Measurements from ENCODE around the gene ADAMTSL1.

ADAMTSL1 gene

DNA sequence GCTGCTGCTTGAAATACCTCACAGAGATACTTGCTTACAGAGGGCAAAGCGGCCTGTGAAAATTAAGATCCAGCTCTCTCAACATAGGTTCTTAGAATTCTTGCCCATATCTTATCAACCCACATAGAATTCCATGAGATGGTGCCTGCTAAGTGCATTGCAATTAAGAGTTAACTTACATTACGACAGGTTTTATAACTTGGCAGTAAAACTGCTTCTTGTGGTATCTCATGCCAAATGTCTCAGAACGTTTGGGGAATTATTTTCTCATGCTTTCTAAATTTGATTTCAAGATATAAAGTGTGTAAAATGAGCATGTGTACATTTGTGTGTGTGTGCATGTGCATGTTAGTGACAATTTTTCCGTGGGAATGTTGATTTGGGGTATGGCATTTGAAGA, 297.8 kb downstream of the ADAMTSL1 start:
- DNase-seq (ENCODE audit: low spot score): no peak

DNA sequence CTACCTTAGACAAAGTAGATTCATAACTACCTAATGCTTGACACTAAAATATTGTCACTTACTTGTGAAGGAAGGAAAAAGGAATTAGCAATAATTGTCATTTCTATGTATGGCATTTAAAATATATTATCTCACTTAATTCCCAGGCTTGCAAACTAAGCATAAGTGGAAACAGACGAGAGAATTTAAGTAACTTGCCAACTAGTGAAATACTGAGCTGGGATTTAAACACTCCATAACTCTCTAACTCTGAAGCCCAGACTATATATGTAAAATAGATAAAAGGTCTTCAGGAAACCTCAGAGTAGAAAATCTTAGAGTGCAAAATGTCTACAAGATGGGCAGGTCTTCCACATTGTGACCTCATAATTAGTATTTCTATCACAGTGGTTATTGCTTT, 301.3 kb downstream of the ADAMTSL1 start:
- no peak for DNase-seq (ENCODE audit: low spot score)

DNA sequence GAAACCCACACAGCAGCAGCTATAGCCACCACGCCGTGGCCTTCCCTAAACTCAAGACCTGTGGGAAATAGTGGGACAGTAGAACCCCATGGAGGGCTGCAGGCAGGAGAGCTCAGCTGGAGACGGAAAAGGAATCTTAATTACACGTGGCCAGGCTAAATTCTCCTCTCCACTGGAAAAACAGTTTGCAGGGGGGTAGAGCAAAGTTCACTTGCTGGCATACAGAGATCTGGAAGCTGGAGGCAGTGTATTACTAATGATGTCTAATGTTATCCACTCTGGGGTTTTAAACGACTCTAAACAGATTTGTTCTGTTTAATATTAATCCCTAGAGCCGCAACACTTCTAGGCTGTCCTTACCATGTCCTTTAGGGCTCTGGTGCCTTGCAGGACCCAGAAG, 302.0 kb downstream of the ADAMTSL1 start:
- no peak for DNase-seq (ENCODE audit: low spot score)

DNA sequence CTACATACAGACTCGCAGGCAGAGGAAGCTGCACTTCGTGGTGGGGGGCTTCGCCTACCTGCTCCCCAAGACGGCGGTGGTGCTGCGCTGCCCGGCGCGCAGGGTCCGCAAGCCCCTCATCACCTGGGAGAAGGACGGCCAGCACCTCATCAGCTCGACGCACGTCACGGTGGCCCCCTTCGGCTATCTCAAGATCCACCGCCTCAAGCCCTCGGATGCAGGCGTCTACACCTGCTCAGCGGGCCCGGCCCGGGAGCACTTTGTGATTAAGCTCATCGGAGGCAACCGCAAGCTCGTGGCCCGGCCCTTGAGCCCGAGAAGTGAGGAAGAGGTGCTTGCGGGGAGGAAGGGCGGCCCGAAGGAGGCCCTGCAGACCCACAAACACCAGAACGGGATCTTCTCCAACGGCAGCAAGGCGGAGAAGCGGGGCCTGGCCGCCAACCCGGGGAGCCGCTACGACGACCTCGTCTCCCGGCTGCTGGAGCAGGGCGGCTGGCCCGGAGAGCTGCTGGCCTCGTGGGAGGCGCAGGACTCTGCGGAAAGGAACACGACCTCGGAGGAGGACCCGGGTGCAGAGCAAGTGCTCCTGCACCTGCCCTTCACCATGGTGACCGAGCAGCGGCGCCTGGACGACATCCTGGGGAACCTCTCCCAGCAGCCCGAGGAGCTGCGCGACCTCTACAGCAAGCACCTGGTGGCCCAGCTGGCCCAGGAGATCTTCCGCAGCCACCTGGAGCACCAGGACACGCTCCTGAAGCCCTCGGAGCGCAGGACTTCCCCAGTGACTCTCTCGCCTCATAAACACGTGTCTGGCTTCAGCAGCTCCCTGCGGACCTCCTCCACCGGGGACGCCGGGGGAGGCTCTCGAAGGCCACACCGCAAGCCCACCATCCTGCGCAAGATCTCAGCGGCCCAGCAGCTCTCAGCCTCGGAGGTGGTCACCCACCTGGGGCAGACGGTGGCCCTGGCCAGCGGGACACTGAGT, 303.2 kb downstream of the ADAMTSL1 start:
- no peak for DNase-seq (ENCODE audit: low spot score)

DNA sequence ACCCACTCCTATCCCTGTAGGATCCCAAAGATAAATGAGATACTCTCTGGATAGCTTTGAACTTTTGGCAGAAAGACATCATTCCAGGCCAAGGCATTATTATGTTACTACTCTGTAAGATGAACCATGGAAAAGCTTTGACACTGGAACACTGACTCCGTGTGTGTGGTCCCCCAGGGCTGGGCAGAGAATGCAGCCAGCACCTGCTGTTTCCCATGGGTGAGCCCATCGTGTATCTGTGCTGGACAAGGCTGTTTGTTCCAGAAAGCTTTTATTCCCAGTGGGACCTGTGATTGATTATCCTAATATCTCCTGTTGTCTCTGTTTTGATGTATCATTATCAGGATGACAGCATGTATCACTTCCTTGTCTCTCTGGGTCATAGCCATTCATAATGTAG, 304.2 kb downstream of the ADAMTSL1 start:
- no peak for DNase-seq (ENCODE audit: low spot score)

DNA sequence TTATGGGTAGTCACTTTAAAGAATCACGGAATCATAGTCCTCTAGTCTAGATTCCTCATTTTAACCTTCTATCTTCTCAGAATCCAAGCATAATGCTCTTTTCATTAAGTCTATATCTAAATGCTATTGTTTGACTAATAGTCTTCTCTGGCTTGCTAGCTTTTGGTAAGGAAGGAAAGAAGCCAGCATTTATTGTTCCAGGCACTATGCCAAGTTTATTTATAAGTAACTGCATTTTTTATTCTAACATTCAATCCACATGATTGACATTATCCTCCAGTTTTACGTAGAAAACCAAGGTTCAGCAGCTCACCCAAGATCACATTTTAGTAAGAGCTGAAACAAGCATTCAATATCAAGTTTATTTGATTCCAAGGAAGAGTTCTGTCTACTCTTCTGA, 304.9 kb downstream of the ADAMTSL1 start:
- no peak for DNase-seq (ENCODE audit: low spot score)

DNA sequence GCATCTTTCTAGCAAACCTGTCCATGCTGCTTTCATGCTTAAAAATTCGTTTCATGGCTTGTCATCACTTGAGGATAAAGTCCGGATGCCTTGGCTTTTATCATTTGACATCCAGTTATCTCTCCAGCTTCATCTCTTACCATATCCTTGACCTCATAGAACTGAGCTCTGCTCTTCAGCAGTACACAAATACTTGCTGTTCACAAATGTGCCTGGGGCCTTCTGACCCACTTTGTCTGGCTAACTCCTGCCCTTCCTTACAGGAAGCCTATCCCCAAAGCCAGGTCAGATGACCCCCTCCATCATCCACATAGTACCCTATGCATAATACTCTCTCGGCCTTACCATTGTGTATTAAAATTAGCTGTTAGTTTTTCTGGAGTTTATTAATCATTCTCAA, 310.0 kb downstream of the ADAMTSL1 start:
- DNase-seq (ENCODE audit: low spot score): no peak

DNA sequence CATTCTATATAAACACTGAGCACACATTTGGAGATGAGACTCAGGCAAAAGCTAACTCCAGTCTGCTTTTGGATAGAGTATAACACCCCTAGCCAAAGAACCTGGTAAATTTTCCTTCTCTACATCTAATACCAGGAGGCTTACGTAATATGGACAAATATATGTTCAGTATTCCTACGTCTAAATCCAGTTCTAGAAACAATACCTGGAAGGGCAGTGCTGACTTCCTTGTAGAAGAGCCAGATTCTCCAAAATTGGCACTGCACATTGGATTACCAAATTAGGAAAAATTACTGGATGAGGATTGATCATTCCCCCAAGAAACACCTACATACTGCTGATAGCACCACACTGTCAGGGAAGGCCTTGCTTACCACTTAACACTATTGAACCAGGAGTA, 311.7 kb downstream of the ADAMTSL1 start:
- DNase-seq (ENCODE audit: low spot score): no peak

DNA sequence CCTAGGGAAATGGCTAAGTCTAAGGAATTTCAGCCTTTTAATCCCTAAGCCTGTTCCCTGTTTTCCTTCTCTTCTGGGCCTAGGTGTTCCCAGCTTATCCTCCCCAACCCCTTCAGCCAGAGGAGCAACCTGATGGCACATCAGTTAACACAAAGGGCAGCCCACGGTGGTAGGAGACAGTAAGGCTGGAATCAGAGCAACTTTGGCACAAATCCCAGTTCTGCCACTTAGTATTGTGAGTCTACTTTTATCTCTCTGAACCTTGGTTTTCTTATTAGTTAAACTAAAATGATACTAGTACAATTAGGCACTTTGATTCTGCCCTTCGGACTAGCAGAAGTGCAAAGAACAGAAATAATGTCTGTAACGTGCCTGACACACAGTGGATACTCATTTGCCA, 312.2 kb downstream of the ADAMTSL1 start:
- no peak for DNase-seq (ENCODE audit: low spot score)

DNA sequence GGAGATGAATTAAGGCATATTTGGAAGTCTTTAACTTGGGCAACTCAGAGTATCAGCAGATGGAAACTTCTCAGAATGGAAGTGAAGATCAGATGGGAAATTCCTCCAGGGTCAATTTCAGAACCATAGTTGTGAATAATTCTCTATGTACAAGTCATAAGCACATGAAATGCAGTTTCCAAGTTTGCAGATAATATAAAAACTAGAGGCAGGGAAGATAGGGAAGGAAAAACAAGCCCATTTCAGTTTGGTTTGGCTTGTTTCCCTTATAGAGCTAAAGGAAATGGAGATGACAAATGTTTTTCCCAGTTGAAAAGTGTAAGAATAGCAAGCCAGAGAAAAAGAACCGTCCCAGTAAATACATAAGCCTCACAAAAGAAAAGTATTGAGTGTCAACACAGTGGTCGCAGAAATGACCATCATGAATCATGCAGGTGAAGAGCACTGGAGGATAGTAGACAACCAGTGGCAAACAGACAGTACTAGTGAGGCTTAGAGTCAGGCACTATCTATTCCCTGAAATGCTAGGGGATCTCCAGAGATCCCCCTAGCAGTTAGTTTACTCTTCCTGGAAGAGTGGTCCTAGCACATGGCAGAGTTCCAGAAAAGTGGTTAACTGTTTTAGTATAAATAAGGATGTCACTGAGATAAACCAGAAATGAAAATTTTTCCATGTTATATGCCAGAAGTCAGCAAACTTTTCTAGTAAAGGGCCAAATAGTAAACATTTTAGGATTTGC, 313.1 kb downstream of the ADAMTSL1 start:
- DNase-seq (ENCODE audit: low spot score): no peak

DNA sequence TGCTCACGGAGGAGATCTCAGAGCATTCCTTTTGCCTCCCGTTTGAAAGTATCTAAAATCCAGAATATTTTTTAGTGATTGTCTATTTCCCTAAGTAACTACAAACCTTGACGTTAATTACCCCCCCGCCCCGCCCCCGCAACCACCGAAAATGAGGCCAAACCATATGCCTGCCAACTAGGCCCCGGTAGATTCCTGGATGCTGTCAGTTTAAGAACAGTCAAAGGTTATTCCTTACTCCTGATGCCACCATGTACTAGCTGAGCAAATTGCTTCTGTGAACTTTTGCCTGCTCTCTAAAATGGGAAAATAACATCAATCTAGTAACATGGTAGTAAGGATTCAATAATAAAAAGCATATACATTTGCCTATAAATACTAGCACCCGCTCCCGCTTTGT, 314.3 kb downstream of the ADAMTSL1 start:
- no peak for DNase-seq (ENCODE audit: low spot score)

DNA sequence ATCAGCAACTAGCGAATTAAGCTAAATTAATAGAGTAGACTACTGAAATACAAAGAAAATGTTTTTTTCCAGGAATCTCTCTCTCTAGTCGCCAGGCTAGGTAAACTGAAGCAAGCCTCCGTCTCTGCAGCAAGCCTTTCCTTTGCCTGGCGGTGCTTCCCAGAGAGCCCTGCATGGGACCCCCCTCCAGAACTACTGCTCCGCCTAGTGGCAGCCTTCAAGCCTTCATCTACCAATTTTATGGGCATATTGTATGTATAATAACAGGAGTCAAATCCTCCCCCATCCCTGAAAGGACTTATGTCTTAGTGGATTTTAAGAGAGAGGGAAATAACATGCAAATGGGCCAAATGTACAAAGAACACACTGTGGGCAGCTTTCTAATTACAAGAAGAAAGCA, 317.1 kb downstream of the ADAMTSL1 start:
- DNase-seq (ENCODE audit: low spot score): no peak

DNA sequence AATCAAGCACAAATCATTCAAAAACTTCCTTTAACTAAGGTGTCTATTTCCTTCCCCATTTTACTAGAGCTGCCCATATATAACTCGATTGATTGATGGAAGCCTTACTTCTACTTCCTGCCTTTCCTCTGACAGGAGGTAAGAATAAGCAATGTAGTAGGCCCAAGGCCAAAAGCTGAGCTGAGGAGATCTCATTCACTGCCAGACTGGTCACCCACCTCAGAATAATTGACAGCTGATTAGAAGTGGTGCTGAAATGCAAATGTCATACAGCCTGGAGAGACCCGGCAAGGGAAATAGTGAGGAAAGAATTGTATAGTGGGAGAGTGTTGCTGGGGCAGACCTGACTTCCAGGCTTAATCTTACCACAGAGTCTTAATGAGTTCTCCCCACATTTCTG, 319.2 kb downstream of the ADAMTSL1 start:
- DNase-seq (ENCODE audit: low spot score): no peak

DNA sequence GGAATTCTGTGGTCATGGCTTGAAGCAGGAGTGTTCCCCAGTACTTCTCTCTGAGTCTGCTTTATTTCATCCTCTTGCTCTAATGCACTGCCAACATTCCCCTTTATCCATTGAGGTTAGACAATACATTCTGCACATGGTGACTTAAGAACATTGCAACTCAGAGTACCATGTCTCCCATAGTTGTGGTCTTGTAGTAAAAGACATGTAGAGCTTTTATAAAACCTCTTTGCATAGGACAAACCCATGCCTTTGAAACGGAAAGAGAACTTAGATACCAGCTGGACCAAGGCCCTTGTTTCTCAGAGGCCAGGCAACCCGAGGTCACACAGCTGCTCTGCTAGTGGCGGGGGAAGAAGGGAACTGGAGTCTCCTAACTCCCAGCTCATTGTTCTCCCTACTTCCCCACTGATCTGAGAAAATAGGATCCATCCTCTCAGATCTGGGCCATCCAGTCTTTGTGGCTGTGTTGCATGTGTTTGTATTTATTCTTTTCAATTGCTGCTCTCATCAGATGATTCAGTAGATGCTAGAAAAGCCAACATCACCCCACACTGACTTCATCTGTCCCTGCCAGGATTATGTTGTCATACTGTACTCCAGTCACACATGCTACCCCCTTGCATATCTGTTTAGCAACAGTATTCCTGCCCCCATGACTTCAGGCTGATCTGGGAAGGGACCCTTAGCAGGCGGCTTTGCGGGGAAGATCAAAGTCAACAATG, 322.2 kb downstream of the ADAMTSL1 start:
- DNase-seq (ENCODE audit: low spot score): peak; percentile 73

DNA sequence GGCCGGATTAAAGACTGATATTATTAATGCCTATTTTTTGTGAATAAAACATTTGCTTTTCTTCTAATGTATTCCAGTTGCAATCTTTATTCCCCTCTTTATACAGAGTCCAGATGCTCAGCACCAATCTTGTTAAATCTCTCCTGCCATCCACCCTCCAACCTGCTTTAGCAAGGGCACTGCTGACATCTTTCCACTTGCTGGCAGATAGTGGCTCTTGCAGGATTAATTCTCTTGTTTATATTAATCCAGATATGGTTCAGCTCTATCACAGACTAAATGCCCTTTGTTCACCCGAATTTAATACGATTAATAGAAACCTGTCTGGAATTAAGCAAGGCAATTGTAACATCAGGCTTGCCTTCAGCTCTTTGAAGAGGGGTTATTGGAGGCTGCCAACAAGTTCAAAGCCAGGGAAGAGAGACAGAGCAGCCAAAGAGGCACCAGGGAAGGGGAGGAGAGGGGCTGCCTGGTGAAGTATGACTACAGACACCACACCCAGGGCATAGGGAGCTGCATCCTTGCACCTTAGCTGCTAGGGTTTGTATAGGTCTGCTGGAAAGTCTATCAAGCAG, 322.8 kb downstream of the ADAMTSL1 start:
- DNase-seq (ENCODE audit: low spot score): no peak

DNA sequence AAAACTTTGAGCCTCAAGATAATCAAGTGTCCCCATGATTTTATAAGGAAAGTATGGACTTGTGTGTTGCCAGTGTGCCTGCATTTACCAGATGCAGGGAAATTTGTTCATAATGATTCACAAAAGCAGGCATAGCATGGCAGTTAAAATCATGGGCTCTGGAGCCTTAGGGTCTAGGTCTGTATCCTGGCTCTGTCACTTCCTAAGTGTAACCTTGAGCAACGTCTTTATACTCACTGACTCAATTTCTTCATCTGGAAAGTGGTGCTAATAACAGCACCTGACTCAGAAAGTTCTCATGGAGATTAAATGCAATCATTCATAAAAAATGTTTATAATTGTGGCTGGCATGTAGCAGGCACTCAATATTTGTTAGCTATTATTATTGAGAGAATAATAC, 324.2 kb downstream of the ADAMTSL1 start:
- no peak for DNase-seq (ENCODE audit: low spot score)

DNA sequence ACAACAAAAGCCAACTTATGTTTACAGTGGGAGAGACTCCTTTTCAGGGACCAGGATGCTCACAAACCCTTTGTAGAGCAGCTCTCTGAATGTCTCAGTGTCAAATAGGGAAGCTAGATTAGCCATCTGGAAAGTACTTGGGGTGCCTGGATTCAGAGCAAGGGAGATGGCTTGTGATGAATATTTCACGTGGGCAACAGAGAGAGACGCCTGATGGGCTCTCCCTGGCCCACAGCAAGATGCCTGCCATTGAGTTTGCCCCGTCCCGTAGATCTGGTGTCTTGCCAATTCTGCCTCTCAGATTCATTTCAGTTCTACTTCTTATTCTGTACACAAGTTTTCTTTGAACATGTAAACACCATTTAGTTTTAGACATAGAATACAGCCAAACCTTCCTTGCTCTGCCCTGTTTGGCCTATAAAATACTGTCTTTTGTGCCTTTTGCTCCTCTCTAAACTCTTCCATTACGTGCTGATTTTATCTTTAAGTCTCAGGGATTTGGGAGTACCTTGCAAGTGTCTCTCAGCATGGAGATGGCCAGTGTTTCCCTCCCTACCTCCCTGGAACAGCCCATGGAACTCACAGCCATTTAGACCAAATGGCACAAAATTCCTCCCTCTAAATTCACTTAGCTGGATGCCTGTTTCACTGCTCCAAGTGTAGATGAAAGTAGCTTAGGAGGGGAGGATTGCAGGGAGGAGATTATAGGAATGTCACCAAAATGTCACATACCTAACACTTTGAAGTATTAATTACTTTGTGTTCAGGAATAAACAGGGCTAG, 324.7 kb downstream of the ADAMTSL1 start:
- no peak for DNase-seq (ENCODE audit: low spot score)

DNA sequence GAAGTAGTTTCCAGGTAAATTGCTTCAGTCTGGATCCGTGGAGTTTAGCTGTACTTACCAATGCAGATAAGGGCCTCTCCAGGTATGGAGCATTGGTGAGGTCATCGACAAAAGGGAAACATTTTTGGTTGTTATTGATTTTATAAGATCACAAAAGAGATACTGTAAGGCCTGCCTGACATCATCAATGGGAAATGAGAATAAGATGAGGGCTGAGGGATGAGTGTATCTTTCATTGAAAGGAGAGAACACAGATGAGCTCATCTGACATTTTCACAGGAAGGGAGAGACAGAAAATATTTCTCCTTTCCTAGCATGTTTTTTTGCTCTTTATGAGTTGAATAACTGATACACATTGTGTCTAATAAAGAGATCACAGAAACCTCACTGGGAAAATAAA, 325.5 kb downstream of the ADAMTSL1 start:
- no peak for DNase-seq (ENCODE audit: low spot score)

DNA sequence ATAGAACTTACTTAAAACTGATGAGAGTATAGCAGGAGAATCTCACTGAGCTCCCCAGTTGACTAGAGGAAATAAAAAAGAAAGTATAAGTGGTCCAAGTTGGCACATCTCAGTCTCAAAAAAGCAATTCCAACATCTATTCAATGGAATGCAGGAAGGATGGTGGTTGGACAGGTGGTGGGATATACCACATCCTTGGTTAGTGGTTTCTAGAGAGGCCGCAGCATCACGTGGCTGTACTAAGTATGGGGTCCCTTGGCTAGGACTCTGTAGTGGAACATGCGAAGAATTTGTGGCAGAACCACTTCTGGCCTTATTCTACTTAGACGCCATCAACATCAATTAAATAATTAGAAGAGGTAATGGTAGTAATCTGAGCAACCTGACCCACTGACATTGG, 326.6 kb downstream of the ADAMTSL1 start:
- DNase-seq (ENCODE audit: low spot score): no peak

DNA sequence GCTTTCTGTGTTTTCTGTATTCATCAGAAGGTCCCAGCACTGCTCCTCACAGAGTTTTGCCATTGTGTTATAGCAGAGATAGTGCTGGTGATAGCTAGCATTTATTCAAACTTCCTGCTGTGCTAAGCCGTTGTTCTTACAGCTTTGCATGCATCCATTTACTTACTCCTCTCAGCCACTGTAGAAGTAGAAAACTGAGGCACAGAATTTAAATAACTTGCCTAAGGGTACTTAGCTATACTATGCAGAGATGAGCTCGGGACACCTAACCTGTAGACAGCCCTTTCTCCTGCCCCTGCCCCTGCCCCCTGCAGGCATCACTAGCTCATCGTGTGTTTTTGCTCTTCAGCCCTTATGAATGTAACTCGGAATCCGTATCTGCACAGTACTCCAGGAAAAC, 331.4 kb downstream of the ADAMTSL1 start:
- no peak for DNase-seq (ENCODE audit: low spot score)
